ENCODE results near the gene CARD19.

DNA sequence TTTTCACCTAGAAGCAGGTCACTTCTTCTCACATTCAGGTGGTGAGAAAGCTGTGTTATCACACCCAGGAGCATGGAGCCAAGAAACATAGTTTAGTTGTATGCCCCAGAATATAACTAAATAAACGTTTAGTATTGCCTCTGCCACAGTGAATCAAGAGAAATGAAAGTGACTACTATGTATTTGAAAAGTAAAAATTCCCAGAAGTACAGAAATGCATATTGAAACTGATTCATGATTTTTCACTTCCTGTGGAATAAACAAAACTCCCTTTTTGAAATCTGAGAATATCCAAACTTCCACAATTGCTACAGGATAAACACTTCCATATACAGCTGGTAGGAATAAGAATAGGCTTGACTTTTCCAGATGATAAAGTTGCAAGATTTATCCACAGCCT lies 53.3 kb downstream of the CARD19 start:
- TF ChIP-seq, protein P1, sequence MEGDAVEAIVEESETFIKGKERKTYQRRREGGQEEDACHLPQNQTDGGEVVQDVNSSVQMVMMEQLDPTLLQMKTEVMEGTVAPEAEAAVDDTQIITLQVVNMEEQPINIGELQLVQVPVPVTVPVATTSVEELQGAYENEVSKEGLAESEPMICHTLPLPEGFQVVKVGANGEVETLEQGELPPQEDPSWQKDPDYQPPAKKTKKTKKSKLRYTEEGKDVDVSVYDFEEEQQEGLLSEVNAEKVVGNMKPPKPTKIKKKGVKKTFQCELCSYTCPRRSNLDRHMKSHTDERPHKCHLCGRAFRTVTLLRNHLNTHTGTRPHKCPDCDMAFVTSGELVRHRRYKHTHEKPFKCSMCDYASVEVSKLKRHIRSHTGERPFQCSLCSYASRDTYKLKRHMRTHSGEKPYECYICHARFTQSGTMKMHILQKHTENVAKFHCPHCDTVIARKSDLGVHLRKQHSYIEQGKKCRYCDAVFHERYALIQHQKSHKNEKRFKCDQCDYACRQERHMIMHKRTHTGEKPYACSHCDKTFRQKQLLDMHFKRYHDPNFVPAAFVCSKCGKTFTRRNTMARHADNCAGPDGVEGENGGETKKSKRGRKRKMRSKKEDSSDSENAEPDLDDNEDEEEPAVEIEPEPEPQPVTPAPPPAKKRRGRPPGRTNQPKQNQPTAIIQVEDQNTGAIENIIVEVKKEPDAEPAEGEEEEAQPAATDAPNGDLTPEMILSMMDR (IDR thresholded peaks at IDR 0.05): no peak
- no peak for TF ChIP-seq ZFX (IDR thresholded peaks at IDR 0.05; ENCODE audit: borderline replicate concordance)
